Activated CD4-positive, alpha-beta memory T cell treated with anti-CD3 and anti-CD28 coated beads for 36 hours (primary cell): Measurements from ENCODE around the gene SPPL2B. TPM values are rescaled to one million over a fixed set of nuclear protein-coding genes. Genes with fewer than 3 reads are reported as not detected.

Source experiments
- CTCF ChIA-PET: fragments of 350-600 bp; sonication (Branson Sonifier 250); formaldehyde crosslinking; loops from one replicate; lab custom pipeline; 2021; ENCODE audit warnings: antibody characterized with exemption, inconsistent platforms; lab: Charles Lee
- POLR2A ChIA-PET: fragments of 350-600 bp; sonication (Branson Sonifier 250); formaldehyde crosslinking; loops from one replicate; lab custom pipeline; 2021; ENCODE audit warnings: antibody characterized with exemption; lab: Charles Lee
- DNase-seq: peaks from one replicate; pipeline ENCODE4 v3.0.0-alpha.2; 2020
- H3K27ac Mint-ChIP-seq: one replicate; pipeline ENCODE4 v1.8.0; 2021; ENCODE audit warnings: mixed read lengths
- H3K27me3 Mint-ChIP-seq: one replicate; pipeline ENCODE4 v1.8.0; 2021; ENCODE audit warnings: mixed read lengths
- H3K36me3 Mint-ChIP-seq: one replicate; pipeline ENCODE4 v1.8.0; 2021; ENCODE audit warnings: mixed read lengths
- H3K4me1 Mint-ChIP-seq: one replicate; pipeline ENCODE4 v1.8.0; 2021; ENCODE audit warnings: low read depth, mixed read lengths
- H3K4me3 Mint-ChIP-seq: one replicate; pipeline ENCODE4 v1.8.0; 2021; ENCODE audit warnings: mild to moderate bottlenecking, mixed read lengths
- H3K9me3 Mint-ChIP-seq: one replicate; pipeline ENCODE4 v1.8.0; 2021; ENCODE audit warnings: mixed read lengths
- intact Hi-C: fragments of 100-400 bp; cut with micrococcal nuclease; formaldehyde crosslinking; loops from one replicate; pipeline ENCODE4 v1.15.1; 2023
- total RNA-seq, 2 experiments: library from RNA; stranded (reverse); gene quantifications; one replicate each; pipeline ENCODE4 v1.2.3, GENCODE V29; 2021

SPPL2B gene
- total RNA-seq, 2 experiments from 2014 or later: 43.8 TPM

GRCh38 chr19:2305452-2306280, 22.8 kb upstream of the SPPL2B start:
- CTCF ChIA-PET: interaction anchor here (1.0 kb wide), 1 partner anchor 20 kb away, joined by 3 read pairs; no protein-coding TSS in a partner anchor
- no peaks in the 10 kb centered on the region for H3K36me3 Mint-ChIP-seq
- no peak overlapping the region for H3K4me3 Mint-ChIP-seq
- peaks cover 51% of the 10 kb centered on the region for H3K27me3 Mint-ChIP-seq
- POLR2A ChIA-PET: no interaction called here
- H3K27ac Mint-ChIP-seq: no peak overlapping the region
- intact Hi-C loops: no loop called here
- peaks cover 7% of the 10 kb centered on the region for H3K4me1 Mint-ChIP-seq
- H3K9me3 Mint-ChIP-seq: no peaks in the 10 kb centered on the region
- no peak for DNase-seq

DNA sequence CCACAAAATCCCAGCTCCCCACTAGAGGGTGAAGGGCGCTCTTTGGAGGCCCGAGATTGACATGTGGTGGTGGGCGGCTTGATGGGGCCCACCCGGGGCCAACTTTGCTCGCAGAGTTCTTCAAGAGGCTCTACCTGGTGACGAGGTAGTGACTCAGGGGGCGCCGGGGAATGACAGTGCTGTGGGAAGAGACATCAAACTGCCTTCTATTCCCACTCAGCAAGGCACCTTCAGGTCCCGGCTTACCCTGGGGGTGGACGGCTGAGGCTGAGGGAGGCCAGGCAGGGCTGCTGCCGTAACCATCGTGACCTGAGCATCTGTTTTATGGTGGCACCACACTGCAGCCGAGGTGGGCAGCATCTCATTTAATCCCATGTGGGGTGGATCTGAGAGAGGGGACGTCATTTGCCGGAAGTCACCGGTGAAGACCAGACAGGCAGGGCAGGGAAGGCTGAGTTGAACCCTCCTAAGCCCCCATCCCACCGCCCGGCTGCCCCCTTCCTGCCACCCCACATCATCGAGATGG, 22.1 kb upstream of the SPPL2B start:
- no peaks in the 10 kb centered on the region for H3K9me3 Mint-ChIP-seq
- H3K27ac Mint-ChIP-seq: no peak overlapping the region
- intact Hi-C loops: no loop called here
- no peak overlapping the region for H3K4me3 Mint-ChIP-seq
- peaks cover 7% of the 10 kb centered on the region for H3K4me1 Mint-ChIP-seq
- ChIA-PET POLR2A (no interaction called here), CTCF (interaction anchor here (1.0 kb wide), 1 partner anchor 20 kb away, joined by 3 read pairs; no protein-coding TSS in a partner anchor)
- peaks cover 51% of the 10 kb centered on the region for H3K27me3 Mint-ChIP-seq
- no peak for DNase-seq
- no peaks in the 10 kb centered on the region for H3K36me3 Mint-ChIP-seq

DNA sequence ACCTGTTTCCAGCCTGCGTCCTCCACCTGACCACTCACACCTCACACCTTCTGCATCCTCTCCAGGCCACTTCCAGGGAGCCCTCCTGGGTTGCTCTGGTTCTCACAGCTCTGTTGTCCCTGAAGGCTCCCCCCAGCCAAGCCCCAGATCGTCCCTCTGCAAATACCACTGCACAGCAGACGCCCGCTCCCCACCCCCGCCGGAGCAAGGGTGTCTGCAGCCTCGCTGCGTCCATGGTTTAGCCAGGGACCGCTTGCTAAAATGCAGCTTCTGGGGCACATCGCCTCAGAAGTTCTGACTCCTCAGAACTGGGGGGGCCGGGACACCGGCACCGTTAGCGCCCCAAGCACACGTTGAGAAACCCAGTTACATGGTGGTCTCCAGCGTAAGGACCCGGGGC, 21.5 kb upstream of the SPPL2B start:
- ChIA-PET CTCF (interaction anchor here (0.5 kb wide), 1 partner anchor 822 kb away, joined by 3 read pairs; no protein-coding TSS in a partner anchor), POLR2A (no interaction called here)
- no peak for DNase-seq
- H3K4me3 Mint-ChIP-seq: no peak overlapping the region
- intact Hi-C loops: no loop called here
- H3K36me3 Mint-ChIP-seq: no peaks in the 10 kb centered on the region
- H3K9me3 Mint-ChIP-seq: no peaks in the 10 kb centered on the region
- H3K27ac Mint-ChIP-seq: no peak overlapping the region
- peaks cover 7% of the 10 kb centered on the region for H3K4me1 Mint-ChIP-seq
- H3K27me3 Mint-ChIP-seq: peaks cover 51% of the 10 kb centered on the region

GRCh38 chr19:2307518-2308012, 20.9 kb upstream of the SPPL2B start:
- peaks cover 7% of the 10 kb centered on the region for H3K4me1 Mint-ChIP-seq
- DNase-seq: no peak
- intact Hi-C loops: no loop called here
- peaks cover 51% of the 10 kb centered on the region for H3K27me3 Mint-ChIP-seq
- H3K27ac Mint-ChIP-seq: no peak overlapping the region
- ChIA-PET CTCF (interaction anchor here (0.5 kb wide), 1 partner anchor 823 kb away, joined by 3 read pairs; no protein-coding TSS in a partner anchor), POLR2A (no interaction called here)
- no peak overlapping the region for H3K4me3 Mint-ChIP-seq
- H3K36me3 Mint-ChIP-seq: no peaks in the 10 kb centered on the region
- H3K9me3 Mint-ChIP-seq: no peaks in the 10 kb centered on the region

GRCh38 chr19:2308114-2308556, 20.3 kb upstream of the SPPL2B start, which contains the start of gene LINGO3:
Gene LINGO3, minus strand, starts transcription at chr19:2308154. Its CDS starts 16,378 bp downstream, at chr19:2291776.
- Mint-ChIP-seq H3K4me1 (peaks cover 2% of the 10 kb centered on the region), H3K4me3 (no peak within 1 kb of the TSS), H3K36me3 (no peaks in the 10 kb centered on the region), H3K9me3 (no peaks in the 10 kb centered on the region), H3K27me3 (peaks cover 49% of the 10 kb centered on the region), H3K27ac (no peak within 1 kb of the TSS)
- POLR2A ChIA-PET: interaction anchor here (1.7 kb wide), 1 partner anchor 13 kb away, joined by 4 read pairs; no protein-coding TSS in a partner anchor
- DNase-seq: no peak
- CTCF ChIA-PET: no interaction called here
- intact Hi-C loops: no loop called here

GRCh38 chr19:2309734-2310362, 18.6 kb upstream of the SPPL2B start:
- Mint-ChIP-seq H3K4me1 (peaks cover 2% of the 10 kb centered on the region), H3K27me3 (peaks cover 42% of the 10 kb centered on the region), H3K27ac (no peak overlapping the region), H3K9me3 (peaks cover 6% of the 10 kb centered on the region), H3K4me3 (no peak overlapping the region), H3K36me3 (peaks cover under 1% of the 10 kb centered on the region)
- ChIA-PET POLR2A (interaction anchor here (0.6 to 1.7 kb wide), 2 partner anchors 15 to 107 kb away, joined by 3 to 4 read pairs; no protein-coding TSS in a partner anchor), CTCF (no interaction called here)
- intact Hi-C loops: no loop called here
- DNase-seq: no peak

DNA sequence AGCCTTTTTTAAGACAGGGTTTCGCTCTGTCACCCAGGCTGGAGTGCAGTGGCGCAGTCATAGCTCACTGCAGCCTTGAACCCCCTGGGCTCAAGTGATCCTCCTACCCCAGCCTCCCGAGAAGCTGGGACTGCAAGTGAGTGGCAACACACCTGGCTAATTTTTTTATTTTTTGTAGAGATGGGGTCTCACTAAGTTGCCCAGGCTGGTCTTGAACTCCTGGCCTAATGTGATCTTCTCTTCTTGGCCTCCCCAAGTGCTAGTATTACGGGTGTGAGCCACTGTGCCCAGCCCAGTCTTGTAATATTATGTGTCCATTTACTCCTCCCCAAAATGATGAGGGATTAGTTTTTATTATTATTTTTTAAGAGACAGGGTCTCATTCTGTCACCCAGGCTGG, 17.4 kb upstream of the SPPL2B start:
- CTCF ChIA-PET: no interaction called here
- DNase-seq: no peak
- Mint-ChIP-seq H3K36me3 (peaks cover 6% of the 10 kb centered on the region), H3K4me3 (no peak overlapping the region), H3K27me3 (peaks cover 36% of the 10 kb centered on the region), H3K27ac (no peak overlapping the region), H3K9me3 (peaks cover 18% of the 10 kb centered on the region), H3K4me1 (peaks cover 2% of the 10 kb centered on the region)
- POLR2A ChIA-PET: no interaction called here
- intact Hi-C loops: no loop called here

DNA sequence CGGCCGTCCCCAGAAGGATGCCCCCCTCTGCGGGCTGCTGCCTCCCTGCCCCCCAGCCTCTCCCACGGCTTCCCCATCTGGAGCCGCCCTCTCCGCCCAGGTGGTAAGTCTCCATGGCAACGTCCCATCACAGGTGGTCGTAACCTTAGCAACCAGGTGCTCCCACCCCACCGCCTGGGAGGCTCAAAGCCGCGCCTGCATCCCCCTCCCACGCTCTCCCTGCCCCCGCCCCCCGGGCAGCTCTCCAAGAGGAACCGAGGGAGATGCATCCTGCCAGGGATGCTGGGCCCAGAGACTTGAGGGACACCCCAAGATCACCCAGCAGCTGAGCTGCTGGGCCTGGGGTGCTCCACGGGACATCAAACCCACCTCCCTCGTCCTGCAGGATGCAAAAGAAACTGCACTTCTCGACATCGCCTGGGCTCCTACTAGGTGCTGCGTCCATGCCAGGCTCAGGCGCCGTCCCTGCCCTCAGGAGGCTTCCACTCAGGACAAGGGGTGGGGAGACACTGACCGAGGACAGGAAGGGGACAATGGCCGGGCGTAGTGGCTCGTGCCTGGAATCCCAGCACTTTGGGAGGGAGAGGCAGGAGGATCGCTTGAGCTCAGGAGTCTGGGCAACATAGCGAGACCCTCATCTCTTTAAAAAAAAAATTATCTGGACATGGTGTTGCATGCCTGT, 15.5 kb upstream of the SPPL2B start:
- intact Hi-C loops: no loop called here
- peaks cover 6% of the 10 kb centered on the region for H3K36me3 Mint-ChIP-seq
- peaks cover 28% of the 10 kb centered on the region for H3K27me3 Mint-ChIP-seq
- no peak for DNase-seq
- no peak overlapping the region for H3K4me3 Mint-ChIP-seq
- H3K27ac Mint-ChIP-seq: no peak overlapping the region
- H3K4me1 Mint-ChIP-seq: peaks cover 2% of the 10 kb centered on the region
- ChIA-PET POLR2A (no interaction called here), CTCF (no interaction called here)
- peaks cover 18% of the 10 kb centered on the region for H3K9me3 Mint-ChIP-seq

DNA sequence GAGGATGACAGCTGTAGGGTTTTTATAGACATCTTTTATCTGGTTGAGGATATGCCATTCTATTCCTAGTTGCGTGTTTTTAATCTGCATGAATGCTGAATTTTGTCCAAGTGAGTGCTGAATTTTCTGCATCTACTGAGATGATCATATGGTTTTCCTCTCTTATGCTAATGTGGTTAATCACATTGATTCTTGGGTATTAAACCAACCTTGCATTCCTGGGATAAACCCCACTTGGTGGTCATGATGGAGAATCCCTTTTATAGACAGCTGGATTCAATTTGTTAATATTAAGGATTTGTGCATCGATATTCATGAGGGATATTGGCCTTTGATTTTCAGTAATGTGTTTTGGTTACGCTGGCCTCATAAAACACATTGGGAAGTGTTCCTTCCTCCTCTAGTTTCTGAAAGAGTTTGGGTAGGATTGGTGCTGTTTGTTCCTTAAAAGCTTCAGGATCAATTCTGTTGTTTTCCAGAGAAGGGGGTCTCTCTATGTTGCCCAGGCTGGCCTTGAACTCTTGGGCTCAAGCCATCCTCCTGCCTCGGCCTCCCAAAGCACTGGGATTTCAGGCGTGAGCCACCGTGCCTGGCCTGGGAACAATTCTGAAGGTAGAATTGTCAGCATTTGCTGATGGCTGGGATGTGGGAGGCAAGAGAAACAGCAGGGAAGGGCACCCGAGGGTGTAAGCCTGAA, 13.2 kb upstream of the SPPL2B start:
- Mint-ChIP-seq H3K27me3 (peaks cover 14% of the 10 kb centered on the region), H3K36me3 (peaks cover 6% of the 10 kb centered on the region), H3K9me3 (peaks cover 18% of the 10 kb centered on the region), H3K27ac (no peak overlapping the region), H3K4me3 (no peak overlapping the region), H3K4me1 (no peaks in the 10 kb centered on the region)
- intact Hi-C loops: no loop called here
- CTCF ChIA-PET: interaction anchor here (0.6 to 1.4 kb wide), 3 partner anchors 11 to 617 kb away, joined by 3 to 4 read pairs (median 3); no protein-coding TSS in a partner anchor
- no peak for DNase-seq
- POLR2A ChIA-PET: no interaction called here

GRCh38 chr19:2315818-2316353, 12.6 kb upstream of the SPPL2B start:
- intact Hi-C loops: no loop called here
- H3K27me3 Mint-ChIP-seq: peaks cover 14% of the 10 kb centered on the region
- H3K27ac Mint-ChIP-seq: no peak overlapping the region
- ChIA-PET CTCF (interaction anchor here (0.6 to 1.4 kb wide), 3 partner anchors 11 to 78 kb away, joined by 3 to 4 read pairs (median 3); no protein-coding TSS in a partner anchor), POLR2A (no interaction called here)
- peak; percentile 38 for DNase-seq
- H3K4me3 Mint-ChIP-seq: no peak overlapping the region
- H3K36me3 Mint-ChIP-seq: peaks cover 6% of the 10 kb centered on the region
- H3K4me1 Mint-ChIP-seq: no peaks in the 10 kb centered on the region
- peaks cover 18% of the 10 kb centered on the region for H3K9me3 Mint-ChIP-seq

DNA sequence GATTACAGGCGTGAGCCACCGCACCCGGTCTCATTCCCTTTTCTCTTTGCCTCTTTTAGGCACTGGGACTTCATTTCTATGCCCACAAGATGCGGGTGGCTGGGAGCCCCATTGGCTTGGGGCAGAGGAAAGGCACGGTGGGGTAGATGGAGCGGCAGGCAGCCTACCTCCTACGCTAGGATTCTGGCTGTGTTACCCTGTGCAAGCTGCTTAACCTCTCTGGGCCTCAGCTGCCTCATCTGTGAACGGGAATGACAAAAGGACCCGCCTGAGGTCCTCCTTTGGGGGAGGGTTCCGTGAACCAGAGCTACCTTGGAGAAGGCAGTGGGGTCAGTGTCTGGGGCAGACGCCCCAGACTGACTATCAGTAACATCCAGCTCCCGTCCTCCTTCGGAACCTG, 11.2 kb upstream of the SPPL2B start:
- CTCF ChIA-PET: interaction anchor here (1.5 kb wide), 1 partner anchor 9 kb away, joined by 3 read pairs; no protein-coding TSS in a partner anchor
- intact Hi-C loops: no loop called here
- H3K4me1 Mint-ChIP-seq: no peaks in the 10 kb centered on the region
- no peak for DNase-seq
- no peak overlapping the region for H3K27ac Mint-ChIP-seq
- H3K9me3 Mint-ChIP-seq: peaks cover 18% of the 10 kb centered on the region
- POLR2A ChIA-PET: no interaction called here
- peaks cover 6% of the 10 kb centered on the region for H3K36me3 Mint-ChIP-seq
- H3K27me3 Mint-ChIP-seq: peaks cover 14% of the 10 kb centered on the region
- H3K4me3 Mint-ChIP-seq: no peak overlapping the region
